Brain microvascular endothelial cell (primary cell): Measurements from ENCODE around the gene KANSL1L.
A peak's percentile ranks its signal among the peaks of the same experiment; 100 is the strongest.
"Not testable (repeated sequence)": the region's sequence is repeated elsewhere in the genome, so short reads cannot be mapped to it uniquely, and the experiment has no call there.

Experiments used
- DNase-seq: peaks from one replicate; pipeline ENCODE4 v3.0.0-alpha.2; 2020
- H3K27ac ChIP-seq: fragments of 250-450 bp; sonication (Bioruptor Pico); 2 replicates; pipeline ENCODE4 v1.5.1; 2020; ENCODE audit warnings: mild to moderate bottlenecking, moderate library complexity
- H3K27me3 ChIP-seq: fragments of 250-450 bp; sonication (Bioruptor Pico); replicated peaks from 2 replicates; pipeline ENCODE4 v1.5.1; 2020; ENCODE audit warnings: mild to moderate bottlenecking
- H3K36me3 ChIP-seq: fragments of 250-450 bp; sonication (Bioruptor Pico); replicated peaks from 2 replicates; pipeline ENCODE4 v1.5.1; 2020; ENCODE audit warnings: mild to moderate bottlenecking
- H3K4me3 ChIP-seq: 2 replicates; pipeline ENCODE4 v1.5.1; 2011; ENCODE audit warnings: low read depth, mild to moderate bottlenecking, control low read depth, low read length, moderate library complexity
- in situ Hi-C: cut with HindIII; loops from 2 replicates; pipeline ENCODE4 v1.10.0; 2017; ENCODE audit warnings: low sequenced_read_pairs, low pct_ligation_motif_present
- TF ChIP-seq, protein P1 (sequence below): IDR thresholded peaks from 2 replicates; pipeline ENCODE4 v1.5.1; 2011; ENCODE audit warnings: low read depth, mild to moderate bottlenecking, moderate library complexity, low read length, control low read depth, inconsistent platforms; ENCODE audit errors: missing control alignments

KANSL1L gene

DNA sequence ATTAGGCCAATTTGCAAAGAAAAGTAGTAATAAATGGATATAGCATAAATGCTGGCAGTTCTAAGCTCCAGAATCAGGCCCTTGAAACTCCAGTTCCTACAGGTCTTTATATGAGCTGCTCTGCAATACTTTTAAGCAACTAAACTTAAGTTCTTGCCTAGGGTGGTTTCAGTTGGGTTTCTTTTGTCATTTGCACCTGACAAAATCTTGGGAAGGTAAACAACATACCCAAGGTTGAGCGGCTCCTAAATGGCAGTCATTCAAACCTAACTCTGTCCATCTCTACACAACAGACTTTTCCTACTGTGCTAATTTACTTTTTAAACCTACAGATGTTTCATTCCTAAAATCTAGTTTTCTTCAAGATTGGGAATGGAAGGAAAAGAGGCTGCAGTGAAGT lies 9.3 kb upstream of the KANSL1L start:
- no peak overlapping the region for H3K27ac ChIP-seq
- in situ Hi-C loops: no loop called here
- no peaks in the 10 kb centered on the region for H3K27me3 ChIP-seq
- TF ChIP-seq, protein P1, sequence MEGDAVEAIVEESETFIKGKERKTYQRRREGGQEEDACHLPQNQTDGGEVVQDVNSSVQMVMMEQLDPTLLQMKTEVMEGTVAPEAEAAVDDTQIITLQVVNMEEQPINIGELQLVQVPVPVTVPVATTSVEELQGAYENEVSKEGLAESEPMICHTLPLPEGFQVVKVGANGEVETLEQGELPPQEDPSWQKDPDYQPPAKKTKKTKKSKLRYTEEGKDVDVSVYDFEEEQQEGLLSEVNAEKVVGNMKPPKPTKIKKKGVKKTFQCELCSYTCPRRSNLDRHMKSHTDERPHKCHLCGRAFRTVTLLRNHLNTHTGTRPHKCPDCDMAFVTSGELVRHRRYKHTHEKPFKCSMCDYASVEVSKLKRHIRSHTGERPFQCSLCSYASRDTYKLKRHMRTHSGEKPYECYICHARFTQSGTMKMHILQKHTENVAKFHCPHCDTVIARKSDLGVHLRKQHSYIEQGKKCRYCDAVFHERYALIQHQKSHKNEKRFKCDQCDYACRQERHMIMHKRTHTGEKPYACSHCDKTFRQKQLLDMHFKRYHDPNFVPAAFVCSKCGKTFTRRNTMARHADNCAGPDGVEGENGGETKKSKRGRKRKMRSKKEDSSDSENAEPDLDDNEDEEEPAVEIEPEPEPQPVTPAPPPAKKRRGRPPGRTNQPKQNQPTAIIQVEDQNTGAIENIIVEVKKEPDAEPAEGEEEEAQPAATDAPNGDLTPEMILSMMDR: no peak
- no peak for DNase-seq
- no peaks in the 10 kb centered on the region for H3K36me3 ChIP-seq
- no peak overlapping the region for H3K4me3 ChIP-seq

DNA sequence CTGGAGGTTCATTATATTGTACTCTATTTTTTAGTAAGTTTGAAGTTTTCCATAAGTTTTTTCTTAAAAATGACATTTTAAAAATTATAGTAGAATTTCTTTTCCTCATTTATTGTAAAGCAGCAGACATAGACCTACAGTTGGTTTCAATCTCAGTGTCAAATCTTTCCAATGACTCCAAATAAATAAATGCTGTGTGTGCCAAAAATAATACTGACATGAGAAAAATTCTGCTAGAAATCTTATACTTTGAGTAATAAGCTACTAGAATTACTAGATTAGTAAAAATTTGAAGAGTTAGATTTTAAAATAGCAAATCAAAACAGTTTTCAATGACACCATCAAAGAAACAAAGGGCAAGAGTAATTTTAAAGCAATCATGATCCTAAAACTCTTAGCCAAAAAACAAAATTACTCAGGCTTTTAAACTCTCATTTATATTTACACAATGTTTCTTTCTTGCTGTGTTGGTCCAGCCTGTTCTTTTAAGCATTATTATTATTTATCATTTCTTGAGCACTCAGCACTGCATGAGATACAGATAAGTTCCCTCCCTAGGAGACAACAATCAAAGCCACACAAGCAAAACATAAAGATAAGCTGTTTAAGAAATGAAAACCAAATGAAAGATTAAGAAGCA lies 8.3 kb upstream of the KANSL1L start:
- Histone ChIP-seq H3K4me3 (no peak overlapping the region), H3K27me3 (no peaks in the 10 kb centered on the region), H3K27ac (no peak overlapping the region), H3K36me3 (no peaks in the 10 kb centered on the region)
- in situ Hi-C loops: no loop called here
- TF ChIP-seq, protein P1: no peak
- DNase-seq: no peak

DNA sequence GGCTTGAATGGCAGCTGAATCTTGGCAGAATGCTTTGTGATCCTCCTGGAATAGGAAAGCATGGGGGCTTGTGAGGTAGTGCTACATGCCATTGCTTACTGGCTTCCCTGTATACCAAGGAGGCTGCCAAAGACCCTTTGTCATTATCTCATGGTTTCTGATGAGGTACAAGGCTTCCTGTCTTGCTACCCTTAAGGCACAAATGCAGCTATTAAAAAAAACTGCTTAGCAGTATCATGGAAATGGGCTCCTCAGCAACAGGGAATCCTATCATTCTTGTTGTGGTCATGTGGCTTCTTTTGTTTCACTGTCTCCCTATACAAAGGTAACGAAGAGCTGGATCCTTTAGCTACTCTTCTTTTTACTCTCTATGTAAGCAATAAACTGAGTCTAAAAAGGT lies 6.6 kb upstream of the KANSL1L start:
- TF ChIP-seq, protein P1: no peak
- Histone ChIP-seq H3K4me3 (no peak overlapping the region), H3K27ac (no peak overlapping the region), H3K27me3 (no peaks in the 10 kb centered on the region), H3K36me3 (no peaks in the 10 kb centered on the region)
- DNase-seq: no peak
- in situ Hi-C loops: no loop called here

DNA sequence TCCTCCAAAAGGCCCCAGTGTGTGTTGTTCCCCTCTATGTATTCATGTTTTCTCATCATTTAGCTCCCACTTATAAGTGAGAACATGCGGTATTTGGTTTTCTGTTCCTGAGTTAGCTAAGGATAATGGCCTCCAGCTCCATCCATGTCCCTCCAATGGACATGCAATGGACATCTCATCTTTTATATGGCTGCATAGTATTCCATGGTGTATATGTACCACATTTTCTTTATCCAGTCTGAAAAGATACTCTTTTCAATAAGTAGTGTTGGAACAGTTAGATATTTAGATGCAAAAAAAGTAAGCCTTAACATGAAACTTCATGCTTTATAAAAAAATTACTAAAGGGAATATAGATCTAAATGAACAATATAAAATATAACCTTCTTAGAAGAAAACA lies 5.9 kb upstream of the KANSL1L start:
- H3K27me3 ChIP-seq, DNase-seq, H3K4me3 ChIP-seq, H3K27ac ChIP-seq, H3K36me3 ChIP-seq, in situ Hi-C loops: not testable (repeated sequence)

DNA sequence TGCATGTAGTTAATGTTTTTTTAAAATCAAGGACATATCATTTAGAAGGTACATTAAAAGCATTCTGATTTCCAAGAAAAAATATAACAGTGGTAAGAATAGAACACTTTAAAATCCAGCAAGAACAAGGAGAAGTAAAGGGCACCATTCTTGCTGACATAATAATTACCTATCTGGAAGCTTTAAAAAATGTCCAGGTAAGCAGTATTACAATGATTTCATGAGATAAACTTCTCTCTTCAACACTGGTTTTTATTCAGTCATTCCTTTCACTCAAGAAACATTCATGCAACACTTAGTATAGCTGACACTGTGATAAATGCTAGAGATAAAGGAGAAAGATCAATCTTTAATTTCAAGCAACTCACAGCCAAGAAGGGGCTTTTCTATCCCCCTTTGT lies 2.9 kb upstream of the KANSL1L start:
- TF ChIP-seq, protein P1: no peak
- Histone ChIP-seq H3K36me3 (no peaks in the 10 kb centered on the region), H3K27me3 (no peaks in the 10 kb centered on the region), H3K4me3 (no peak overlapping the region), H3K27ac (no peak overlapping the region)
- no peak for DNase-seq
- in situ Hi-C loops: no loop called here

DNA sequence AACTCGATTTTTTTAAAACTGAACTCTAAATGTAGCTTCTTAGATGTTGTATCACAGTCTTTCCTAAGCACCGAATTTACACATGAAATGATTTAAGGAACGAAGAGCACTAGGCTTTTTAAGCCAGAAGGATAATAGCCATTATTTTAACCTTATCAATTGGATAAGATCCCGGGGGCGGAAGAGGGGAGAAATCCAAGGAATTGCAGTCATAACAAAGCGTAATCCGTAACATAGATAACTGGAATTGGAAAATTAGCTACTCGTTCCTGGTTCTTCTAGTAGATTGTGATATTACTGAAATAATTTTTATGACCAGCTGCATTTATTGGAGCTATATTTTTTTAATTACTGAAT lies 988 bp upstream of the KANSL1L start:
- Histone ChIP-seq H3K27ac (no peak overlapping the region), H3K4me3 (peak overlapping the region; percentile 64), H3K36me3 (no peaks in the 10 kb centered on the region), H3K27me3 (no peaks in the 10 kb centered on the region)
- in situ Hi-C loops: no loop called here
- TF ChIP-seq, protein P1: no peak
- DNase-seq: no peak
